Uterus (tissue), 4 donors: ENCODE data around the gene ACAP1. TPM values are rescaled to one million over a fixed set of nuclear protein-coding genes. Genes with fewer than 3 reads are reported as not detected.
"Not testable (repeated sequence)": the region's sequence is repeated elsewhere in the genome, so short reads cannot be mapped to it uniquely, and the experiment has no call there.

Source experiments
- DNase-seq, 2 donors: peaks; one replicate each; pipeline ENCODE4 v3.0.0-alpha.2; 2019 to 2020
- H3K27ac ChIP-seq, 2 donors: fragments of 200-600 bp; sonication (generic); 1 replicate in 1 of 2; 2 replicates in 1 of 2; pipeline ENCODE4 v1.5.1; 2016 to 2018
- H3K27me3 ChIP-seq, 2 donors: fragments of 200-600 bp; sonication (generic); one replicate each; pipeline ENCODE4 v1.5.1; 2018 to 2019; ENCODE audit warnings: control low read depth in 1 of 2
- H3K36me3 ChIP-seq, 2 donors: fragments of 200-600 bp; sonication (generic); one replicate each; pipeline ENCODE4 v1.5.1; 2019; ENCODE audit warnings: control low read depth in 1 of 2
- H3K4me1 ChIP-seq, 2 donors: fragments of 200-600 bp; sonication (generic); one replicate each; pipeline ENCODE4 v1.5.1; 2018 to 2019; ENCODE audit warnings: control low read depth in 1 of 2
- H3K4me3 ChIP-seq, 2 donors: fragments of 200-600 bp; sonication (generic); 1 replicate in 1 of 2; 2 replicates in 1 of 2; pipeline ENCODE4 v1.5.1; 2018 to 2019; ENCODE audit warnings: mild to moderate bottlenecking in 1 of 2
- H3K9me3 ChIP-seq, 2 donors: fragments of 200-600 bp; sonication (generic); one replicate each; pipeline ENCODE4 v1.5.1; 2019; ENCODE audit warnings: control low read depth in 1 of 2
- POLR2A ChIP-seq, 2 donors: fragments of 450-650 bp; IDR thresholded peaks; one replicate each; pipeline ENCODE4 v1.6.1; 2016; ENCODE audit warnings: antibody characterized with exemption in 2 of 2, mild to moderate bottlenecking in 1 of 2, moderate library complexity in 1 of 2
- intact Hi-C: fragments of 100-400 bp; cut with DNase I; formaldehyde crosslinking; loops from one replicate; pipeline ENCODE4 v1.15.1; 2023; ENCODE audit warnings: low total_unique reads
- total RNA-seq, 4 donors: library from RNA; depleted of rRNA in 3 of 4; stranded (reverse); fragments of >200 nt in 3 of 4; gene quantifications; one replicate each; pipeline versions ENCODE4 v1.1.0 to v1.2.4, GENCODE V29; 2014 to 2023
- TF ChIP-seq, protein P1 (sequence below), 4 experiments: fragments of 200-600 bp in 2 of 4; fragments of 450-650 bp in 2 of 4; sonication (generic) in 2 of 4; IDR thresholded peaks; one replicate each; pipeline ENCODE4 v1.5.1; 2016 to 2019; ENCODE audit warnings: antibody characterized with exemption in 4 of 4, mild to moderate bottlenecking in 2 of 4, moderate library complexity in 1 of 4
- donor health status: DM: yes; HTN: yes; CAD: no.

Gene ACAP1
- total RNA-seq, 4 donors from 2014 or later: 0.29 to 11.2 (median 1.7) TPM

- Histone ChIP-seq H3K27me3 (no peaks in the 10 kb centered on the region), H3K9me3 (no peaks in the 10 kb centered on the region), H3K4me3 (no peak overlapping the region), H3K27ac (peak overlapping the region; percentile 34 to 57), H3K4me1 (peaks cover 0 to 8% of the 10 kb centered on the region in 2 donors), H3K36me3 (no peaks in the 10 kb centered on the region)
- TF ChIP-seq, protein P1, sequence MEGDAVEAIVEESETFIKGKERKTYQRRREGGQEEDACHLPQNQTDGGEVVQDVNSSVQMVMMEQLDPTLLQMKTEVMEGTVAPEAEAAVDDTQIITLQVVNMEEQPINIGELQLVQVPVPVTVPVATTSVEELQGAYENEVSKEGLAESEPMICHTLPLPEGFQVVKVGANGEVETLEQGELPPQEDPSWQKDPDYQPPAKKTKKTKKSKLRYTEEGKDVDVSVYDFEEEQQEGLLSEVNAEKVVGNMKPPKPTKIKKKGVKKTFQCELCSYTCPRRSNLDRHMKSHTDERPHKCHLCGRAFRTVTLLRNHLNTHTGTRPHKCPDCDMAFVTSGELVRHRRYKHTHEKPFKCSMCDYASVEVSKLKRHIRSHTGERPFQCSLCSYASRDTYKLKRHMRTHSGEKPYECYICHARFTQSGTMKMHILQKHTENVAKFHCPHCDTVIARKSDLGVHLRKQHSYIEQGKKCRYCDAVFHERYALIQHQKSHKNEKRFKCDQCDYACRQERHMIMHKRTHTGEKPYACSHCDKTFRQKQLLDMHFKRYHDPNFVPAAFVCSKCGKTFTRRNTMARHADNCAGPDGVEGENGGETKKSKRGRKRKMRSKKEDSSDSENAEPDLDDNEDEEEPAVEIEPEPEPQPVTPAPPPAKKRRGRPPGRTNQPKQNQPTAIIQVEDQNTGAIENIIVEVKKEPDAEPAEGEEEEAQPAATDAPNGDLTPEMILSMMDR (IDR thresholded peaks at IDR 0.05): no peak
- TF ChIP-seq POLR2A (IDR thresholded peaks at IDR 0.05): no peak
- peak in 1 of 2 donors; percentile 60 for DNase-seq
- intact Hi-C loops: loop anchor here (10.0 kb wide), 1 partner anchor 228 kb away; the partner anchor contains the start of gene MPDU1
Observed at GRCh38 chr17:7356756-7357155, 20.4 kb downstream of the ACAP1 start.

DNA sequence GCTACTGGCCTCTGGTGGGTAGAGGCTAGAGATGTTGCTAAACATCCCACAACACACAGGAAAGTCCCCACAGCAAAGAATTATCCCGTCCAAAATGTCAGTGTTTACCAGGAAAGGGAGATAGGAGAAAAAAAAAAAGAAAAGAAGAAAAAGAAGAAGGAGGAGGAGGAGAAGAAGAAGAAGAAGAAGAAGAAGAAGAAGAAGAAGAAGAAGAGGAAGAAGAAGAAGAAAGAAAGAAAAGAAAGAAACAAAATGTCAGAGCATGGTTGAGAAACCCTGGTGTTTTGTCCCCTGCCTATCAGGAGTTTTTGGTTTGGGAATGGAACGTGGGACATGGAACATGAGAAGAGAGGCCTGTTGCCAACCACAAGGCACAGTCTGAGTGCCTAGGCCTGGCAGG, 21.1 kb downstream of the ACAP1 start:
- Histone ChIP-seq H3K9me3 (no peaks in the 10 kb centered on the region), H3K27me3 (no peaks in the 10 kb centered on the region), H3K36me3 (no peaks in the 10 kb centered on the region), H3K4me1 (peaks cover 0 to 8% of the 10 kb centered on the region in 2 donors), H3K27ac (peak overlapping the region in 1 of 2 donors; percentile 57), H3K4me3 (no peak overlapping the region)
- intact Hi-C loops: loop anchor here (10.0 kb wide), 1 partner anchor 227 kb away; the partner anchor contains the start of gene MPDU1
- TF ChIP-seq, protein P1 (IDR thresholded peaks at IDR 0.05): no peak
- no peak for TF ChIP-seq POLR2A (IDR thresholded peaks at IDR 0.05)
- DNase-seq: no peak

- Histone ChIP-seq H3K9me3 (no peaks in the 10 kb centered on the region), H3K4me3 (no peak overlapping the region), H3K4me1 (no peaks in the 10 kb centered on the region), H3K36me3 (no peaks in the 10 kb centered on the region), H3K27me3 (no peaks in the 10 kb centered on the region), H3K27ac (no peak overlapping the region)
- intact Hi-C loops: no loop called here
- no peak for DNase-seq
- TF ChIP-seq POLR2A (IDR thresholded peaks at IDR 0.05): no peak
- TF ChIP-seq, protein P1 (IDR thresholded peaks at IDR 0.05): no peak
Observed at GRCh38 chr17:7361906-7362305, 25.6 kb downstream of the ACAP1 start.

DNA sequence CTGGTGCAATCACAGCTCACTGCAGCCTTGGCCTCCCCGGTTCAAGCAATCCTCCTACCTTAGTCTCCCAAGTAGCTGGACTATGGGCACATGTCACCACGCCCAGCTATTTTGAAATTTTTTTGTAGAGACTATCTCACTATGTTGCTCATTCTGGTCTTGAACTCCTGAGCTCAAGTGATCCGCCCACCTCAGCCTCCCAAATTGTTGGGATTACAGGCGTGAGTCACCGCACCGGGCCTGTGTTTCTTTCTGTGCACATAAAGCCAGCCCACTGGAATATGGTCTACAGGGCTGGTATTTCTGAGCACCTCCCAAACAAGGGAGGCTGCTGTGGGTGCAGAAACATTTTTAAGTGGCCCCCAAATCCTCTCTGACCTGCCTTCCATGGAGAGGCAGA, 27.0 kb downstream of the ACAP1 start:
- no peak for TF ChIP-seq POLR2A (IDR thresholded peaks at IDR 0.05)
- TF ChIP-seq, protein P1 (IDR thresholded peaks at IDR 0.05): no peak
- no peaks in the 10 kb centered on the region for H3K36me3 ChIP-seq
- intact Hi-C loops: no loop called here

GRCh38 chr17:7365963-7366362, 29.6 kb downstream of the ACAP1 start:
- H3K27me3 ChIP-seq, H3K4me1 ChIP-seq, DNase-seq, H3K4me3 ChIP-seq, H3K27ac ChIP-seq, H3K9me3 ChIP-seq, intact Hi-C loops, H3K36me3 ChIP-seq: not testable (repeated sequence)

More for the DNA sequence above, 27.0 kb downstream of the ACAP1 start:
- DNase-seq: no peak
- Histone ChIP-seq H3K4me3 (no peak overlapping the region), H3K27ac (no peak overlapping the region), H3K9me3 (no peaks in the 10 kb centered on the region), H3K27me3 (no peaks in the 10 kb centered on the region), H3K4me1 (no peaks in the 10 kb centered on the region)

GRCh38 chr17:7367083-7367482, 30.8 kb downstream of the ACAP1 start:
- H3K4me1 ChIP-seq: no peaks in the 10 kb centered on the region
- no peak for DNase-seq
- no peaks in the 10 kb centered on the region for H3K27me3 ChIP-seq
- no peaks in the 10 kb centered on the region for H3K9me3 ChIP-seq
- TF ChIP-seq, protein P1 (IDR thresholded peaks at IDR 0.05): no peak
- TF ChIP-seq POLR2A (IDR thresholded peaks at IDR 0.05): no peak
- intact Hi-C loops: no loop called here
- H3K27ac ChIP-seq: no peak overlapping the region
- H3K4me3 ChIP-seq: no peak overlapping the region
- H3K36me3 ChIP-seq: no peaks in the 10 kb centered on the region
